AG08396 (cell line): ENCODE data around the gene XKR8.

Source experiments
- DNase-seq: peaks from one replicate; pipeline ENCODE4 v3.0.0; 2012; ENCODE audit warnings: low spot score, mixed read lengths

XKR8 gene

GRCh38 chr1:27959792-27960603, at the start of gene XKR8:
XKR8 (plus strand) TSS chr1:27959973; CDS start chr1:27960070, 97 bp downstream.
- DNase-seq, result peak; percentile 93

- no peak for DNase-seq
These were observed 47.3 kb upstream of the XKR8 start for GRCh38 chr1:27912429-27912828.

GRCh38 chr1:27915082-27915575, 44.6 kb upstream of the XKR8 start:
- DNase-seq, result no peak

- no peak for DNase-seq
These were observed 37.5 kb upstream of the XKR8 start for GRCh38 chr1:27922272-27922671.

GRCh38 chr1:27928216-27928954, 31.4 kb upstream of the XKR8 start:
- no peak for DNase-seq

GRCh38 chr1:27931184-27931583, 28.6 kb upstream of the XKR8 start:
- no peak for DNase-seq

- no peak for DNase-seq
These were observed 28.0 kb upstream of the XKR8 start for GRCh38 chr1:27931759-27932158.

GRCh38 chr1:27934818-27935549, 24.8 kb upstream of the XKR8 start, which contains the start of gene SMPDL3B:
SMPDL3B (plus strand) TSS chr1:27935000; CDS start chr1:27935184, 184 bp downstream.
- DNase-seq, result no peak

- DNase-seq, result no peak
These were observed 24.1 kb upstream of the XKR8 start for GRCh38 chr1:27935721-27936120.

- DNase-seq, result no peak
These were observed 23.4 kb upstream of the XKR8 start for GRCh38 chr1:27936370-27936769.

GRCh38 chr1:27937524-27937836, 22.3 kb upstream of the XKR8 start:
- no peak for DNase-seq

- DNase-seq, result no peak
These were observed 21.3 kb upstream of the XKR8 start for GRCh38 chr1:27938488-27938887.

GRCh38 chr1:27940297-27940696, 19.5 kb upstream of the XKR8 start:
- no peak for DNase-seq

- DNase-seq, result no peak
These were observed 18.8 kb upstream of the XKR8 start for GRCh38 chr1:27940870-27941560.

GRCh38 chr1:27941671-27942540, 17.9 kb upstream of the XKR8 start:
- DNase-seq, result no peak

GRCh38 chr1:27945020-27945419, 14.8 kb upstream of the XKR8 start:
- DNase-seq, result no peak

GRCh38 chr1:27949027-27949426, 10.7 kb upstream of the XKR8 start:
- DNase-seq, result no peak

GRCh38 chr1:27951396-27951795, 8.4 kb upstream of the XKR8 start:
- no peak for DNase-seq

GRCh38 chr1:27952147-27952546, 7.6 kb upstream of the XKR8 start:
- DNase-seq, result no peak

- no peak for DNase-seq
These were observed 5.6 kb upstream of the XKR8 start for GRCh38 chr1:27954186-27954585.

- DNase-seq, result no peak
These were observed 4.7 kb upstream of the XKR8 start for GRCh38 chr1:27955076-27955475.
